ENCODE data around the gene KCND2.

- no peak for TF ChIP-seq CTCF (IDR thresholded peaks at IDR 0.05; ENCODE audit: borderline replicate concordance, extremely low read depth, low read length, poor library complexity, severe bottlenecking)
- no peak for TF ChIP-seq EZH2 (IDR thresholded peaks at IDR 0.05; ENCODE audit: borderline replicate concordance, low read depth, low read length, severe bottlenecking)
These were observed 20.1 kb downstream of the KCND2 start for GRCh38 chr7:120293027-120293426.

Measured in DND-41 (cell line).